H1 (cell line): Measurements from ENCODE around the gene AMER2. TPM values are rescaled to one million over a fixed set of nuclear protein-coding genes. Genes with fewer than 3 reads are reported as not detected.
"Not testable (repeated sequence)": the region's sequence is repeated elsewhere in the genome, so short reads cannot be mapped to it uniquely, and the experiment has no call there.

ENCODE experiments used
- CTCF ChIA-PET: fragments of 300-600 bp; sonication (Branson Sonifier 250); formaldehyde crosslinking; loops from one replicate; lab custom pipeline; 2021; ENCODE audit not compliant: partially characterized antibody; lab: Charles Lee
- POLR2A ChIA-PET: fragments of 300-600 bp; sonication (Branson Sonifier 250); formaldehyde crosslinking; loops from one replicate; lab custom pipeline; 2021; ENCODE audit warnings: inconsistent platforms; ENCODE audit not compliant: partially characterized antibody; lab: Charles Lee
- DNase-seq, 2 experiments: peaks; one replicate each; pipeline versions ENCODE4 v3.0.0 to v3.0.0-alpha.2; 2010 to 2022; ENCODE audit warnings: low spot score in 2 of 2, low read depth in 1 of 2, mixed read lengths in 1 of 2
- FAIRE-seq: peaks from 2 replicates; lab custom pipeline; 2011; peaks lifted over from hg19 to GRCh38; lab: Jason Lieb, UNC
- H2AFZ ChIP-seq: 2 replicates; pipeline ENCODE4 v1.8.1; 2012; ENCODE audit warnings: low read length, inconsistent platforms
- H2AK5ac ChIP-seq: 2 replicates; pipeline ENCODE4 v1.6.1; 2013; ENCODE audit warnings: low read depth, low read length
- H2BK120ac ChIP-seq: replicated peaks from 2 replicates; pipeline ENCODE3; 2013; ENCODE audit warnings: low read depth, low read length, inconsistent platforms
- H2BK12ac ChIP-seq: 2 replicates; pipeline ENCODE4 v1.6.1; 2013; ENCODE audit warnings: low read depth, low read length
- H2BK15ac ChIP-seq: 2 replicates; pipeline ENCODE4 v1.6.1; 2013; ENCODE audit warnings: low read length
- H2BK20ac ChIP-seq: 2 replicates; pipeline ENCODE4 v1.6.1; 2013; ENCODE audit warnings: low read length
- H2BK5ac ChIP-seq: 2 replicates; pipeline ENCODE4 v1.6.1; 2013; ENCODE audit warnings: low read depth, low read length
- H3K14ac ChIP-seq: 2 replicates; pipeline ENCODE4 v1.6.1; 2013; ENCODE audit warnings: inconsistent platforms; ENCODE audit not compliant: insufficient read length
- H3K18ac ChIP-seq: 2 replicates; pipeline ENCODE4 v1.6.1; 2013; ENCODE audit warnings: low read length; ENCODE audit errors: extremely low read depth
- H3K23ac ChIP-seq: 2 replicates; pipeline ENCODE4 v1.6.1; 2013; ENCODE audit warnings: inconsistent platforms; ENCODE audit not compliant: insufficient read length
- H3K23me2 ChIP-seq: 2 replicates; pipeline ENCODE4 v1.6.1; 2013; ENCODE audit warnings: low read depth, low read length
- H3K27ac ChIP-seq: 2 replicates; pipeline ENCODE4 v1.6.1; 2011; ENCODE audit warnings: low read depth, low read length, inconsistent platforms
- H3K27me3 ChIP-seq, 4 experiments: replicated peaks in 1 of 4; 1 replicate in 1 of 4; 2 replicates in 3 of 4; pipeline versions ENCODE4 v1.6.1 to v1.8.1; 2011 to 2013; ENCODE audit warnings: low read length in 3 of 4, mild to moderate bottlenecking in 3 of 4, inconsistent platforms in 2 of 4, mixed read lengths in 2 of 4, moderate library complexity in 1 of 4; ENCODE audit not compliant: control insufficient read depth in 3 of 4, insufficient read depth in 3 of 4; ENCODE audit errors: extremely low read depth in 1 of 4
- H3K36me3 ChIP-seq, 4 experiments: 2 replicates each; pipeline versions ENCODE4 v1.6.1 to v1.8.1; 2011 to 2013; ENCODE audit warnings: mild to moderate bottlenecking in 4 of 4, low read length in 3 of 4, moderate library complexity in 2 of 4, control low read depth in 1 of 4, inconsistent platforms in 1 of 4; ENCODE audit not compliant: insufficient read depth in 4 of 4, control insufficient read depth in 2 of 4
- H3K4ac ChIP-seq: replicated peaks from 2 replicates; pipeline ENCODE3; 2013; ENCODE audit warnings: low read length, low read depth, mixed read lengths, inconsistent platforms; ENCODE audit not compliant: insufficient read length
- H3K4me1 ChIP-seq, 4 experiments: replicated peaks in 1 of 4; 1 replicate in 1 of 4; 2 replicates in 3 of 4; pipeline versions ENCODE4 v1.6.1 to v1.8.1; 2011 to 2013; ENCODE audit warnings: low read length in 3 of 4, inconsistent platforms in 2 of 4, mixed read lengths in 1 of 4; ENCODE audit not compliant: insufficient read depth in 4 of 4, control insufficient read depth in 3 of 4
- H3K4me2 ChIP-seq, 2 experiments: 2 replicates each; pipeline versions ENCODE4 v1.6.1 to v1.8.1; 2011 to 2013; ENCODE audit warnings: low read depth in 2 of 2, low read length in 2 of 2, control low read depth in 1 of 2, inconsistent platforms in 1 of 2, mild to moderate bottlenecking in 1 of 2; ENCODE audit not compliant: insufficient read depth in 1 of 2
- H3K4me3 ChIP-seq, 4 experiments: fragments of 200-600, 300-600 bp in 1 of 4; sonication (generic), shearing (Covaris generic), sonication (Bioruptor Twin) in 1 of 4; 2 replicates each; pipeline versions ENCODE4 v1.5.1 to v1.8.1; 2011 to 2016; ENCODE audit warnings: low read length in 4 of 4, low read depth in 3 of 4, control low read depth in 2 of 4, inconsistent platforms in 2 of 4, mild to moderate bottlenecking in 2 of 4, mixed read lengths in 1 of 4, moderate library complexity in 1 of 4; ENCODE audit not compliant: insufficient read depth in 2 of 4; ENCODE audit errors: extremely low read depth in 1 of 4
- H3K56ac ChIP-seq: replicated peaks from 2 replicates; pipeline ENCODE3; 2013; ENCODE audit warnings: low read depth, mild to moderate bottlenecking, mixed read lengths, low read length, inconsistent platforms; ENCODE audit not compliant: insufficient read length
- H3K79me1 ChIP-seq: 2 replicates; pipeline ENCODE4 v1.6.1; 2013; ENCODE audit warnings: low read depth, low read length, control low read depth
- H3K79me2 ChIP-seq, 2 experiments: 2 replicates each; pipeline versions ENCODE4 v1.6.1 to v1.8.1; 2012 to 2013; ENCODE audit warnings: low read length in 2 of 2, mild to moderate bottlenecking in 2 of 2, inconsistent platforms in 1 of 2; ENCODE audit not compliant: insufficient read depth in 2 of 2, control insufficient read depth in 1 of 2
- H3K9ac ChIP-seq, 4 experiments: replicated peaks in 1 of 4; 1 replicate in 1 of 4; 2 replicates in 3 of 4; pipeline versions ENCODE4 v1.6.1 to v1.8.1; 2011 to 2013; ENCODE audit warnings: low read depth in 3 of 4, low read length in 3 of 4, control low read depth in 2 of 4, mild to moderate bottlenecking in 2 of 4, moderate library complexity in 2 of 4, inconsistent platforms in 1 of 4; ENCODE audit errors: extremely low read depth in 1 of 4
- H3K9me3 ChIP-seq, 2 experiments: 2 replicates each; pipeline versions ENCODE4 v1.6.1 to v1.8.1; 2012 to 2013; ENCODE audit warnings: mild to moderate bottlenecking in 2 of 2, moderate library complexity in 2 of 2, control low read depth in 1 of 2, inconsistent platforms in 1 of 2, low read depth in 1 of 2, low read length in 1 of 2, mixed read lengths in 1 of 2; ENCODE audit not compliant: insufficient read depth in 2 of 2
- H4K20me1 ChIP-seq, 2 experiments: replicated peaks in 1 of 2; 2 replicates each; pipeline versions ENCODE3 to v1.8.1; 2011 to 2013; ENCODE audit warnings: inconsistent platforms in 2 of 2, low read length in 2 of 2, mild to moderate bottlenecking in 1 of 2; ENCODE audit not compliant: insufficient read depth in 2 of 2, control insufficient read depth in 1 of 2
- H4K5ac ChIP-seq: 2 replicates; pipeline ENCODE4 v1.6.1; 2013; ENCODE audit warnings: low read length, low read depth, mixed read lengths, inconsistent platforms; ENCODE audit not compliant: insufficient read length
- H4K8ac ChIP-seq: 2 replicates; pipeline ENCODE4 v1.8.0; 2013; ENCODE audit warnings: mild to moderate bottlenecking, moderate library complexity, low read length, inconsistent platforms; ENCODE audit not compliant: insufficient read depth; ENCODE audit errors: extremely low read depth
- H4K91ac ChIP-seq: replicated peaks from 2 replicates; pipeline ENCODE3; 2013; ENCODE audit warnings: low read length, mixed read lengths, inconsistent platforms; ENCODE audit not compliant: insufficient read length
- YY1 ChIP-seq: IDR thresholded peaks from 2 replicates; pipeline ENCODE4 v1.6.1; 2011; ENCODE audit warnings: low read depth, mild to moderate bottlenecking, low read length
- WGBS, 2 experiments: shearing (Covaris generic) in 1 of 2; methylation state at CpG; one replicate each; pipeline versions ENCODE4 v1.1.6 to v1.1.7; 2013 to 2015; ENCODE audit warnings: low lambda C conversion rate in 2 of 2, mixed read lengths in 2 of 2, inconsistent platforms in 1 of 2, low coverage in 1 of 2, missing lambda C conversion rate in 1 of 2; ENCODE audit not compliant: insufficient replicate concordance in 2 of 2, insufficient coverage in 1 of 2, insufficient read length in 1 of 2; ENCODE audit errors: extremely low coverage in 1 of 2, missing lambda C conversion rate in 1 of 2; 5-methylcytosine and 5-hydroxymethylcytosine counted together
- polyA plus RNA-seq, 7 experiments: library from polyadenylated mRNA; depleted of rRNA in 3 of 7; stranded (reverse) in 5 of 7; unstranded in 2 of 7; fragments of >200 nt in 5 of 7; fragments of 200-250 nt in 2 of 7; gene quantifications; 1 replicate in 5 of 7; 2 replicates in 1 of 7; 4 replicates in 1 of 7; pipeline versions ENCODE4 v1.2.1 to v1.2.3, GENCODE V29; 2011 to 2013; ENCODE audit warnings: missing spikeins in 2 of 7, mixed read lengths in 2 of 7
- total RNA-seq: library from RNA; stranded (reverse); fragmentation: NEBNext Ultra II Directional; extraction: Animal tissue kit (Norgen Biotek cat#: 25700); gene quantifications from 2 replicates; pipeline ENCODE4 v1.2.1, GENCODE V29; 2021

AMER2 gene
- total and polyA plus RNA-seq, 2 of the 8 experiments (the other 6 are each of a cell fraction or from before 2014, with no cell fraction given), result 0.14 to 0.50 TPM

DNA sequence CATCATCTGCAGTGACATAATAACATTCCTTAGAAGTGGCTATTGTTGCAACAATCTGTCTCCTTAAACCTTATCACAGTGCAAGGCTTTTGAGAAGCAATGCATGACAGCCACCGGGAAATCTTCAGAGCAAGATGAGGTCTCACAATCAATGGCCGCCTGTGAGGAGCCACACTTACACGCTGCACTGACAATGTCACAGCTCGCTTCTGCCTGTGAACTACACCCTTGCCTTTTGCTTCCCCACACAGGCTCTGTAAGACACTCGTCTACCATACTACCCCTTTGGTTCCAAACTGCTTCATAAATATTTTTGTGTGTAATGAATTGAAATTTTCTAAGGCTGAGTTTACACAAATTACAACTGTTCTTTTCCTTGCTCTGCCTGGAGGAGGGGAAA is 6.9 kb downstream of the AMER2 start:
- H3K9me3 ChIP-seq, H3K14ac ChIP-seq, H3K4ac ChIP-seq, H2BK12ac ChIP-seq, H3K4me3 ChIP-seq, H4K8ac ChIP-seq, H2BK15ac ChIP-seq, H2BK5ac ChIP-seq, H4K20me1 ChIP-seq: not testable (repeated sequence)
- H3K27me3 ChIP-seq, result peaks cover 5 to 13% (median 11%) of the 10 kb centered on the region in 4 experiments
- FAIRE-seq, result peak; percentile 93
- peak; percentile 61; the same call in 1 of the 2 replicates for TF ChIP-seq YY1
- TF ChIP-seq, all 59 proteins: peak for 1; not testable (repeated sequence) for 58
- H3K27ac ChIP-seq, H2BK120ac ChIP-seq, H4K91ac ChIP-seq, H2AK5ac ChIP-seq, H3K23me2 ChIP-seq, H3K56ac ChIP-seq, H3K79me1 ChIP-seq, H3K23ac ChIP-seq, H4K5ac ChIP-seq, H3K36me3 ChIP-seq, H3K79me2 ChIP-seq, H3K18ac ChIP-seq, H2BK20ac ChIP-seq, H3K9ac ChIP-seq, DNase-seq, H3K4me1 ChIP-seq, CTCF ChIA-PET: not testable (repeated sequence)
- Histone ChIP-seq H2AFZ (peak overlapping the region; percentile 47), H3K4me2 (0 out of 4 replicates have a peak overlapping the region, but pooled peaks of 1 of the 2 experiments have one; percentile 0)
- POLR2A ChIA-PET, result interaction anchor here (1.5 kb wide), 1 partner anchor 28 kb away, joined by 3 read pairs; no protein-coding TSS in a partner anchor
- WGBS, 2 experiments, result 70% methylated on average over 5 of the region's 5 CpGs; no CpG with 5 or more reads in 1 of the 2 experiments
